Esophagus mucosa (tissue), 1 donor: Measurements from ENCODE around the gene SARS2. TPM values are rescaled to one million over a fixed set of nuclear protein-coding genes. Genes with fewer than 3 reads are reported as not detected.

Experiments used
- ATAC-seq: fragments of 200-7000 bp; cut with Tn5 transposase; one replicate; pipeline ENCODE4 v1.9.1; 2020
- total RNA-seq: library from RNA; stranded (reverse); gene quantifications from one replicate; pipeline ENCODE4 v1.2.4, GENCODE V29; 2023
- donor health status: DM: yes; HTN: yes; CAD: no.

Gene SARS2
- total RNA-seq, 1 donor from 2014 or later, result 24.1 TPM

DNA sequence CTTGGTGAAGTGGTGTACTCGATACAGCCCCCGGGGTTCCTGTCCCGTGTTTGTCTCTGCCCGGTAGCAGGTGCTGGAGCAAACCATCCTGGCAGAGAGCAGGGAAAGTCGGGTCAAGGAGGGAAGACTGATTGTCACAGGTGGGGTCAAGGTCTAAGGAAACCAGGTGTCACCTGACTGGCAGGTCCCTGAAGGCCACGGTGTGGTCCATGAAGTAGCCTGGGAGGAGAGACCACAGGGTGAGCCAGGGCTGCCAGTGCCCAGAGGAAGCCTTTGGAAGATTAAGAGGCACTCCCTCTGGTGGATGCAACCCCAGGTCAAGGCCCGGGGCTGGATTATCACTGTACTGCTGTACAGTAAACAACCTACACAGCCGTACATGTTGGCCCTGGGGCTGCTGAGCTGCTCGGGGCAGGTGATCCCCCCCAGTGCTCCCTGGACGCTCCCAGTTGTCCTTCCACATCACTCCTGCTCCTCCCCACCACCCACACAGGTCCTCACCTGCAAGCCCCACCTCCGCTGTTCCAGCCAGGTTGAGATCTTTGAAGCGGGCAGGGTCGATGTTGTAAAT is 12.6 kb downstream of the SARS2 start:
- ATAC-seq, result peak; percentile 53

DNA sequence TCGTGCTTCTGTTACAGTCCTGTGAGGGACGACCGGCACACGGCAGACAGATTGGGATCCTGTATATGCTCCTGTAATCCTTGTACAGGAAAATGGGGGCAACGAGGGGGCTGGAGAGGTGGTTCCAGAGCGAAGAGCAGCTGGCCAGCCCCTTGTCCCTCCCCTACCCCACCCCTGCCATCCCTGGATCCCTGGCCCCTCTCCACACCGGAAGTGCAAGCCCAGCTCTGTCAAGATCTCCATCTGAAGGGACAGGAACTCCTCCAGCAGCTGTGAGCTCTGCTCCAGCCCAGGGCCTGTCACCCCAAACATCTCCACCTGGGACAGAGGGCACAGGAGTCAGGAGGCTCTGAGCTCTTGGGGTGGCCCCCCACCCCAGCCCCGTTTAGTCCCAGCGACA is 13.0 kb downstream of the SARS2 start:
- no peak for ATAC-seq

DNA sequence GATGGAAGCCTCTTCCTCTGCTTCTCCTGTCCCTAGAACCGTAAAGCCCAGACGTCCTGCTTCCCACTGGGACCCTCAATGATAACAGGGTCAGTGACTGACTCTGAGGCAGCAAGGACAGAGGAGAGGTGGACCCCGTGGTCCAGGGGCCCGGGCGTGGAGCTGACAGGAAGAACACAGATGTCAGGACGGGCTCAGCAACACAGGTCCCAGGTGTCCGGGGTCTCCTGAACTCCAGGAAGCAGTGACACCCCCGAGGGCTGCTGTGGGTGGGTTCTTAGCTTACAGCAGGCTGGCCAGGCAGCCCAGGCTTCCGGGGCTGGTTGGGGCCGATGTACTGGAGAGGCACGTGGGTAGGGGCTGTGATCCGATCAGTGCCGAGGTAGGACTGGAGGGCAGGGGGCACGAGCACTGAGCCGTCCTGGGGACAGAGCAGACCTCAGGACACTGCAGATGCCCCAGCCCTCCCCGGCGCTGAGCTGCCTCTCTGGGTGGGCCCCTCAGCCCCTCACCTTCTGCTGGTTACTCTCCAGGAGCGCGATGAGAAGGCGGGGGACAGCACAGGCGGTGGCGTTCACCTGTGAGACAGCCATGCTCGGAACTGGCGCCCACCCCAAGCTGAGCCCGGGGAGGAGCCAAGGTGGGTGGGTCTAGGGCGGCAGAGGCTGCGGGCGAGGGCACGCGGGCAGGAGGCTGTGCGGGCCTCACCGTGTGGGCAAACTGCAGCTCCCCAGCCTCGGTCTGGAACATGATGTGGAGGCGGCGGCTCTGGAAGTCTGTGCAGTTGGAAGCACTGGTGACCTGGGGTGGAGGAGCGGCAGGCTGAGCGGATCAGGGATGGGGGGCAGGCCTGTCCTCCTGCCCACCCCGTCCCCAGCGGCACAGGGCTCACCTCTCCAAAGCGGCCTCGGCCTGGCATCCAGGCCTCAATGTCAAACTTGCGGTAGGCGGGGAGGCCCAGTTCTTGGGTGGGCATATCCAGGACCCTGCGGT is 14.9 kb downstream of the SARS2 start:
- no peak for ATAC-seq

DNA sequence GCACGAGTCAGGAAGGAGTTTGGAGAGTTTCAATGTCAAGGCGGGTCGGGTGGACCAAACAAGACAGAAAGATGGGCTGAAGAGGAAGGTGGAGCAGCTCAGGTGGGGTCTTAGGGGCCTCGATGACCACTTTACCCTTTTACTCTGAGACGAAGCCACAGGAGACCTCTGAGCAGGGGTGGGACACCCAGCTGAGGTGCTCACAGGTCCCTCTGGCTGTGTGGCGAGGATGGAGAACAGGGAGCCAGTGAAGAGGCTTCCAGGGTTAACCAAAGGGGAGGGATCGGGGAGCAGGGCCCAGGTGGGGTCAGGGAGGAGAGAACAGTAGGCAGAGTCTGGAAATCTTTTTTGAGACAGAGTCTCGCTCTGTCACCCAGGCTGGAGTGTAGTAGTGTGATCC is 16.6 kb downstream of the SARS2 start:
- no peak for ATAC-seq

DNA sequence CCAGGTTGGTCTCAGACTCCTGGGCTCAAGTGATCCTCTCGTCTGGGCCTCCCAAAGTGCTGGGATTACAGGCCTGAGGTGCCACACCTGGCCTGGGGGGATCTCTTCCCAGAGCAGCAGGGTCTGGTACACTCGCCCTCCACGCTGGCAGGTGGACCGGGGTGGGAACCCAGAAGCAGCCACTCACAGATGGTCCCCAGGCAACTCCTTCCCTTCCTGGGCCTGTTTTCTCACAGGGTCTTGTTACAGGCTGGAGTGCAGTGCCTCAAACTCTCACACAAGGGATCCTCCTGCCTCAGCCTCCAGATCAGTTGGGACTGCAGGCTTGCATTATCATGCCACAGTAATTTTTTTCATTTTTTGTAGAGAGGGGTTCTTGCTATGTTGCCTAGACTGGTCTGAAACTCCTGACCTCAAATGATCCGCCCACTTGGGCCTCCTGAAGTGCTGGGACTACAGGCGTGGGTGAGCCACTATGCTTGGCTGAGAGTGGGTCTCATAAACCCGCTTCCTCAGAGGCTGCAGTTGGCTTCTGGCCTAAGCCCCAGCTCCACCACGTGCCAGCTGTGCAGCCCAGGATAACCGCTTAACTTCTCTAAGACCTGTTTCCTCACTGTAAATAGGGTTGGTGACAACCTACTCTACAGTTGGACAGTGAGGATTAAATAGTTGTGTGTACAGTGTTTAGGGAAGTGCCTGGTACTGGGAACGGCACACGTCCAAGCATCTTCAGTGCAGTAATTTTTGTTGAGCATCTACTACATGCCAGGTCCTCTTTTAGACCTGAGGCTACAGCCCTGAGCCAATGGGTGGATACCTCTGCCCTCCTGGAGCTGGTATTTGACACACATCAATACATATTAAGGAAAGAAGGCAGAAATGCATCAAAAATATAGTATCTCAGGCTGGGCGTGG is 17.7 kb downstream of the SARS2 start:
- no peak for ATAC-seq

DNA sequence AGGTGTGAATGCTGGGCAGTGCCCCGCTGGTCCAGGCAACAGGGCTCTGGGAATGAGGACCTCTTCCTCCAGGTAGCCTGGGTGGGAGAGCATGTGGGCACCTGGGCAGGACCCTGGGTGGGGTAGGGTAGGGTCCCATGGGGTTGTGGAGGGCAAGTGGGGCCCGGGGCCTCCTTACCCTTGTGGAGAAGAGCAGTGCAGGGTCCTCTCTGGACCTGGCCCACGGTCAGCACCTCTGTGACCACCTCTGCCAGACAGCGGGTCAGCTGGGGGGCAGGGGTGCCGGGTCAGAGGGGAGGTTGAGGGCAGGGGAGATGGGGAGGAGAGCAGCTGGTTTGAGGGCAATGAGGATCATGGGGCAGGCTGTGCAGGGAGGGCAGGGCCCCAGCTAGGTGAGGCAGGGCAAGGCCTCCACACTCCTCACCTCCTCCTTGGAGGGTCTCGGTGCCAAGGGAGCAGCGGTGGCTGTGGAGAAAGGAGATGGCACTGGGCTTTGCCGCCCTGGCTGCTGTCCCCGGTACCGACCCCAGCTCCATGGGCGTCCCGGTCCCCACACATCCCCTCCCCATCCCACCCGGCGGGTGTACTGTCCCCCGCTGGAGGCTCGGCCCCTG is 19.1 kb downstream of the SARS2 start:
- no peak for ATAC-seq

DNA sequence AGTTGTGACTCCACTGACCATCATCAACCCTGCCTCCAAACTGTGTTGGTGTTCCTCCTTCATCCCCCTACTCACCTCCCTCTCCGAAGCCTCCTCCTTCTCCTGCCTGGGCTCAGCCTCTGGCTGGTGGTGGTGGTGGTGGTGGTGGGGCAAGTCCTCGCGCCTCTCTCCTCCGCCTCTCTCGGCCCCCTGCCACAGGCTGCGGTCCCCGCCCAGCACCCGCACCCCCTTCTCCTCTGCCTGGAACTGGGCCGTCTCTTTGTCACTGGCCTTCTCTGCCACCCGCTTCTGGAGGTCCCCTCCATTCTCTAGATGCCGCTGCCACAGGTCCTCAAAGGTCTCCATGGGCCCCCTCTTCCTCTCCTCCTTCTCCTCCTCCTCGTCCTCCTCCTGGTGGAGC is 20.1 kb downstream of the SARS2 start:
- no peak for ATAC-seq

DNA sequence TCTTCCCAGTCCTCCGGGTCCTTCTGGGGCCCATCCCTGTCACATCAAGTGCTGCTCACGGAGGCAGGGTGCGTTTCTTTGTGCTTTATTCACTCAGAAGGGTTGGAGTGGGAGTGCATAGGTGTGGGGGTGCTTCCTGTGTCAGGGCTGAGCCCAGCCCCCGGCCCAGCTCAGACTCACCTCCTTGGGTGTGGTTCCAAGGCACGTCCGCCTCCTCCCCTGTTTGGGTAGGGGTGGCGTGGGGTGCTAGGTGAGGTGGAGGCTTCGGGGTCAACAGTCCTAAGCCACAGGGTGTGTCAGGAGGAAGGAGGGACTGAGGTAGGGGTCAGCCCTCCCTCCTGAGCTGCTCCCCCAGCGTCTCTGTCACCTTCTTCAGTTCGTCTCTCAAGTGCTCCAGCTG is 21.7 kb downstream of the SARS2 start:
- ATAC-seq, result no peak

DNA sequence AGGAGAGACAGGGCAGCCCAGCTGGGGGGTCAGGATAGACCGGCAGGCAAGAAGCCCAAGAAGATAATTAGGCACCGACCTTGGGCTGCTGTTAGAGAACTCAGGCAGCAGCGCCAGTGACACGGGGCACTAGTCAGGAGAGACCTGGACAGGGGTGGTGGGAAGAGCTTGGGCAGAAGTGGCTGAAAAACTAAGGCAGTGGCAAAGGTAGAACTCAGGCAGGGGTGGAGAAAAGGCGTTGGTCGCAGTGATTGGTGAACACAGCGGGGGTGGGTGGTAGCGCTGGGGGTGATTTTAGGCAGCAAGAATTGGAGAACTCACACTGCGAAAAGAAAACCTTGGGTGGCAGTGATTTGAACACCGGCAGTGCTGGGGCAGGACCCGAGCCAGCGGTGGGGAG is 22.9 kb downstream of the SARS2 start:
- ATAC-seq, result no peak

DNA sequence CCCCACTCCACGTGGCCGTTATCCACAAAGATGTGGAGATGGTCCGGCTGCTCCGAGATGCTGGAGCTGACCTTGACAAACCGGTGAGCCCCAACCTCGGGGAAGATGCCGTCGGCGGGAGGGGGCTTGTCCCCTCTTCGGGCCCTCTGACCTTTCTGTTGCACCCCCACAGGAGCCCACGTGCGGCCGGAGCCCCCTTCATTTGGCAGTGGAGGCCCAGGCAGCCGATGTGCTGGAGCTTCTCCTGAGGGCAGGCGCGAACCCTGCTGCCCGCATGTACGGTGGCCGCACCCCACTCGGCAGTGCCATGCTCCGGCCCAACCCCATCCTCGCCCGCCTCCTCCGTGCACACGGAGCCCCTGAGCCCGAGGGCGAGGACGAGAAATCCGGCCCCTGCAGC is 23.3 kb downstream of the SARS2 start:
- no peak for ATAC-seq

DNA sequence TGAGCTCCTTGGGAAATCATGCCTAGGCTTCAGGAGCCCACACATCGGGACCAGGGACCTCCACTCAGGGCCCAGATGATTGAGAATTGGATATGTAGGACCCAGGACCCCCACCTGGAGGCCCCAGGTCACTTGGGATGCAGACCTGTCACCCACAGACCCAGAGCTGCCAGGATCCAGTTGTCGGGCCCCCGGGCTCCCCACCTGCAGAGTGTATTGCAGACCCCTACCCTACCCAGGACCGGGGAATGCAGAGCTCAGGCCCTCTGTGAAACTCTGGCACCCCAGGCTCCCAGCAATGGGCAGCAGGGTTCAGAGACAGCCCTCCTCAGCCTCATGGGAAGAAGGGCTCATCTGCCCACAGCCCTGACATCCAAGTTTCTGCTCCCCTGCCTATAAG is 24.9 kb downstream of the SARS2 start:
- no peak for ATAC-seq

DNA sequence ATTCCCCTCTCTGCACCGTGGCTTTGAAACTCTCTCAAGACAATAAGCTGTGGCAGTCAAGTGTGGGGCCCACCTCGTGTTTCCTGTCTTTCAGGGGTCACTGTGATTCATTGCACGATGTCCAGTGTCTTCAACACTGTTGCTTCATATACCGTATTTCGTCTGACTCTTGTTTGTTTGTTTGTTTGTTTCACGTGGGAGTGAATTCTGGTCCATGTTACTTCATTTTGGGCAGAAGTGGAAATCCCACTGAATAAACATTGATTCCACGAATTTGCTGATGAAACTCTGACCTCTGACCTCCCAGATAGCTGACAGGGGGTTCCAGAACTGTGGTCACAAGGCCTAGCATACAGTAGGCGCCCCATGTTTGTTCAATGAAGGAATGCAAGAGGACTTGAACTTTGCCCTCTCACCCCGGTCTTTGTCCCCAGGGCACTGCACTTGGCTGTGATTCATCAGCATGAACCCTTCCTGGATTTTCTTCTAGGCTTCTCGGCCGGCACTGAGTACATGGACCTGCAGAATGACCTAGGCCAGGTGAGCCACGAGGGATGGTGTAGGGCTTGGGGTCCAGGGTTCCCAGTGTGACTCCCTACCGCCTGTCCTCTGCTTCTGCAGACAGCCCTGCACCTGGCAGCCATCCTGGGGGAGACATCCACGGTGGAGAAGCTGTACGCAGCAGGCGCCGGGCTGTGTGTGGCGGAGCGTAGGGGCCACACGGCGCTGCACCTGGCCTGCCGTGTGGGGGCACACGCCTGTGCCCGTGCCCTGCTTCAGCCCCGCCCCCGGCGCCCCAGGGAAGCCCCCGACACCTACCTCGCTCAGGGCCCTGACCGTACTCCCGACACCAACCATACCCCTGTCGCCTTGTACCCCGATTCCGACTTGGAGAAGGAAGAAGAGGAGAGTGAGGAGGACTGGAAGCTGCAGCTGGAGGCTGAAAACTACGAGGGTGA is 25.7 kb downstream of the SARS2 start:
- peak; percentile 9 for ATAC-seq

DNA sequence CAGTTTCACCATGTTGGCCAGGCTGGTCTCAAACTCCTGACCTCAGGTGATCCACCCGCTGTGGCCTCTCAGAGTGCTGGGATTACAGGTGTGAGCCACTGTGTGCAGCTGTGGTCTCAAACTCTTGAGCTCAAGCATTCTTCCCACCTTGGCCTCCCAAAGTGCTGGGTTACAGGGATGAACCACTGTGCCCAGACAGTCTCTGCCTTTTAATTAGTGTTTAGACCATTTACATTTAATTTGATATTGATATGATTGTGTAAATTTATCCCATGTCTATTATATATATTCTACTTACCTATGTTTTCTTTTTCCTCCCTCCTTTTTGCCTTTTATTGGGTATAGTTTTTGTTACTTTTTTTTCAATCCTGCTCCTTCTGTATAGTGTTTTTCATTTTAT is 28.9 kb downstream of the SARS2 start:
- no peak for ATAC-seq

DNA sequence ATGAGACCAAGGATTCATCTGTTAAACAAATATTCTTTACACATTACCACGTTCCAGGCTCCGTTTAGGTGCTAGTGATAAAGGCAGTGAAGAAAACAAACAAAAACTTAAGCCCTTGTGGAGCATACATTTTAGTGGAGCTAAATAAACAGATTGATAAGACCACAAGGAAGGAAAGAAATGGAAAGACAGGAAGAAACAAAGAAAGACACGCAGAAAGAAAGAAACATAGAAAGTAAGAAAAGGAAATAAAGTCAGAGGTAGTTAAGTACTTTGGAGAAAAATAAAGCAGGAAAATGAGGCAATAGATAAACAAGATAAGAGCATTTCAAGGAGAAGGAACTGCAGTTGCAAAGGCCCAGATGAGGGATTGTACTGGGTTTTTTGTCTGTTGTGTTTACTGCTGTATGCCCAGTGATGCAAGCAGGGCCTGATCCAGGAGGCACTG is 29.8 kb downstream of the SARS2 start:
- no peak for ATAC-seq

DNA sequence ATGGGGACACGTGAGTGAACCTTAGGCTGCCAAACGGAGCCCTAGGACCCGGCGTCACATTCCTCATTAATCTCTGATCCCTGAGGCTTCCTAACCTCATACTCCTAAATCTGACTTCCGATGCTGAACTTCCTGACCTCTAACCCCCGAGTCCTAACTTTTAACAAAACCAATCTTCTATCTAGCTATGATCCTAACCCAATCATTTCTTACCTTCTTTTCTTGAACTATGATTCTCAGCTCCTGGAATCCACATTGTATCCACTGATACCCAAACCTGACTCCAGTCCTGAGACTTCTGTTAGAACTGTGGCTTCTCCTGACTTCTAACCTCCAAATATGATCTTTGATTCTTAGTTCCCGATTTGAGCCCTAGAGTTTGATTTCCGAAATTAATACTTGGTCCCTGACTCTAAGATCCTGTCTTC is 30.3 kb downstream of the SARS2 start:
- no peak for ATAC-seq

DNA sequence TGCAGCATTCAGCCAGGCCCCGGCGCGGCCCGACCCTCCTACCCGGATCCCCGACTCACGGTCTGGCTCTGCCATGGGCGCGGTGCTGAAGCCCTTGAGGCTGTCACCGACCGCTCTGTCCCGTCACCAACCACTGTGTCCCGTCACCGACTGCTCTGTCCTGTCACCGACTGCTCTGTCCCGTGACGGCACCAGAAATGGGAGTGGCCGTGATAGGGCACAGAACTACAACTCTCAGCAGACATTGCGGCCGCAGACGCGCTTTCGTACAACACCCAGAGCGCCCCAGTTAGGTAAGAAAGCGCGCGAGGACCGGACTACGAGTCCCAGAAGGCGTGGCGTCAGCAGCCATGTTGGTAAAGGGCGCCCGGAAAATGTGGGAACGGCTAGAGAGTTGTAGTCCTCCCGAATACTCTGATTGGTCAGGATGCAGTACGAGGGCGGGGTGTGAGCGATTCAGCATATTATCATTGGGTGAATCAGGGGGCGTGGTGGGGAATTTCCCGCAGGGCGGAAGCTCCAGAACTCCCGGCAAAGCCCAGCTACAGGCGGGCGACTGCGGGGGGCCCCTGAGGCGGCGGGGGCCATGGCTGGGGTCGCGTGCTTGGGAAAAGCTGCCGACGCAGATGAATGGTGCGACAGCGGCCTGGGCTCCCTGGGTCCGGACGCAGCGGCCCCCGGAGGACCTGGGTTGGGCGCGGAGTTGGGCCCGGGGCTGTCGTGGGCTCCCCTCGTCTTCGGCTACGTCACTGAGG is 30.9 kb downstream of the SARS2 start, which contains the start of the genes NFKBIB and SIRT2:
TSS of gene NFKBIB (plus strand) at position 523 of the 755 bp plus-strand sequence. CDS start at position 587, 64 bp downstream.
TSS of gene SIRT2 (minus strand) at position 172 of the 755 bp plus-strand sequence. CDS start at position 75, 97 bp downstream.
- peak; percentile 97 for ATAC-seq

DNA sequence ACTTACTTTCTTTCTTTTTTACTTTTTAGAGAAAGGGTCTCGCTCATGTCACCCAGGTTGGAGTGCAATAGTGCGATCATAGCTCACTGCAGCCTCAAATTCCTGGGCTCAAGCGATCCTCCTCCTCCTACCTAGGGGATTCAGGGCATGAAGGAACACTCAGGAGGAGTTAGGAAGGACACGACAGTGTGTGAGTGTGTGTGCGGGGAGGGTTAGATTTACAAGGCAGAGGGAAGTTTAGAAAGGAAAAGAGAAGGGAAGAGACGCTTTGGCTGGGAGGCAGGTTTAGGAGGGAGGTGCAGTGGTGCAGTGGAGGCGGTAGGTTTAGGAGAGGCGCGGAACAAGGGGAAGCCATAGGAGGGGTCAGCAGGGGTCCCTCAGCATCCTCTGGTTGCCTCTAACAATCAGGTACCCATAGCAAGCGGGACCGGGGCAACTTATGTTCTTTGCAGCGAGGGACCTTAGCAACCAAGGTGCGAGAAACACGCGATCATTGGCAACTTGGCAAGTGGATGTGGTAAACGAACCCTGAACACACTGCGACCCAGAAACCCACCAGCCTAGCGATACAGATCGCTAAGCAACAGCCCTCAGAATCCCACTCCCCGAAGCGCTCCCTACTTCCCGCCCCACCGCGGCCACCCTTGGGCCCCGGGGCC is 31.6 kb downstream of the SARS2 start:
- peak; percentile 10 for ATAC-seq

DNA sequence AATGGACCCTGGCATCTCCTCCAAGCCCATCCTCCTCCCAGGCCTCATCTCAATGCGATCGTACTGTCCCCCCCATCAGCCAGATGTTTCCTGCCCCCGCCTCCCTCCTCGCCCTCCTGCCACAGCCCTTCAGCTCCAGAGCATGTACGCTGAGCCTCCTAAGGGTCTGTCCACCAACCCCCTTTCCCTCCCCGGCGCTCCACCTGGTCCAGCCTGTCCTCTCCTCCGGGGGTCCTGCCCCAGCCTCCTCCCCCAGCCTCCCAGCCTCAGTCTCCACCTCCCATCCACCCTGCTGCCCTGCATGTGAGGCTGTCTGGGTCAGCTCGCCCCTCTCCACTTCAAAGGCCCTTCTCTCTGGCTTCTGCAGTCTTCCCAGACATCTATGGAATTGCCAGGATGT is 35.6 kb downstream of the SARS2 start:
- ATAC-seq, result no peak

DNA sequence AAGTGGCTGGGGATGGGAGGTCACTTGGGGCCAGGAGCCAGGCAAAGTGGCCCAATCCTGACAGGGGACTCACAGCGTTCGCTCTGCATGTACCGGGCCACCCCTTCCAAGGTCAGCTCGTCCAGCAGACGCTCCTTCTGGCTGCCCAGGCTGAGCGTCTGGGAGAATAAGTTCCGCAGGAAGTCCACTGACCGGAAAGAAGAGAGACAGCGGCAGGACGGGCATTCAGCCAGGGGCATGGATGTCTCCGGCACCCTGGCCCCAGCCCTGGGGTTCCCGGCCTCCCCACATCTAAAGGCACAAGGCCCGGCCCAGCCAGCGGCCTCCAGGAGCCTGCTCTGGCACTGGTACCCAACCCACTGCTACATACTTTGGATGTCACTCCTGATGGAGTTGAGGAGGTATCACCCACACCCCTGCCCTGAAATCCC is 37.2 kb downstream of the SARS2 start:
- no peak for ATAC-seq

DNA sequence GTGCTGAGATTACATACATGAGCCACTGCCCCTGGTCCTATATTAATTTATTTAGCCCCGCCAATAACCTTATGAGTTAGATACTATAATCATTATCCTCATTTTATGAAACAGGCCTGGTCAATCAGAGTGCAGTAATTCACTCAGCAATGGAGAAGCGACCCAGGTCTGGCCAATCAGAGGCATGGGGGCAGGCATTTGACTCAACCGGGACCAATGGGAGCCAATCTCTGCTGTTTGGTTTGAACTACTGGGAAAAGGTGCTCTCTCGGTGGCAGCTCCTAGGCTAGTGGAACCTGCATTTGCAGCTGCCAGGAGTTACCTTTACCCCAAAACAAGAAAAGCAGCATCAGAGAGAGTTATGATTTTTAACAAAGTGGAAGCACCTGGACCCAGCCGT is 37.7 kb downstream of the SARS2 start:
- ATAC-seq, result no peak
